HEK293T (cell line): ENCODE measurements around the gene FLNB.

ENCODE experiments used
- CTBP1 ChIP-seq: fragments of 450-650 bp; IDR thresholded peaks from 2 replicates; pipeline ENCODE4 v1.6.1; 2016; ENCODE audit warnings: borderline replicate concordance
- FOXA1 ChIP-seq: fragments of 450-650 bp; IDR thresholded peaks from 2 replicates; pipeline ENCODE4 v1.6.1; 2016; ENCODE audit warnings: mild to moderate bottlenecking
- SUZ12 ChIP-seq: fragments of 450-650 bp; IDR thresholded peaks from 2 replicates; pipeline ENCODE4 v1.6.1; 2016; ENCODE audit warnings: mild to moderate bottlenecking

GRCh38 chr3:58009026-58009748 is 965 bp downstream of the FLNB start:
- TF ChIP-seq FOXA1 (no peak), SUZ12 (no peak), CTBP1 (no peak)
